ENCODE measurements around the gene DPY19L3. TPM values are rescaled to one million over a fixed set of nuclear protein-coding genes. Genes with fewer than 3 reads are reported as not detected.

The DPY19L3 gene
- total RNA-seq, 2 donors from 2014 or later = 17.3 to 21.0 TPM

DNA sequence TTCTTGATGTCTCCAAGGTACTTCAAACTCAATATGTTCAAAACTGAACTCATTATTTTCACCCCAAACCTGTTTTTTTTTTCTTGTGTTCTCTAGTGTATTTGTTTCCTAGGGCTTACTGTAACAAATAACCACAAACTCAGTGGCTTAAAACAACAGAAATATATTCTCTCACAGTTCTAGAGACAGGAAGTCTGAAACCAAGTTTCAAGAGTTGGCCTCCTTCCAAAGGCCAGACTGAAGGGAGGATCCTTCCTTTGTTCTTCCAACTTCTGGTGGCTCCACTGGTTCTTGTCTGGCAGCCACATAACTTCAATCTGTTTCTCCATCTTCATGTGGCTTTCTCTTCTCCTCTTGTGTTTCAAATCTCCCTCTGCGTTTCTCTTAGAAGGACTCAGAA lies 113.5 kb downstream of the DPY19L3 start:
- Mint-ChIP-seq H3K36me3 (ENCODE audit: insufficient read depth in 2 of 2) (no peaks in the 10 kb centered on the region), H3K27ac (no peak overlapping the region), H3K4me3 (no peak overlapping the region), H3K9me3 (peaks cover 0 to 4% of the 10 kb centered on the region in 2 donors), H3K4me1 (ENCODE audit: low read depth) (peaks cover 15% of the 10 kb centered on the region), H3K27me3 (ENCODE audit: low read depth) (no peaks in the 10 kb centered on the region)
- DNase-seq (no peak), ATAC-seq (replicated peaks in 1 of 2) (no peak)

DNA sequence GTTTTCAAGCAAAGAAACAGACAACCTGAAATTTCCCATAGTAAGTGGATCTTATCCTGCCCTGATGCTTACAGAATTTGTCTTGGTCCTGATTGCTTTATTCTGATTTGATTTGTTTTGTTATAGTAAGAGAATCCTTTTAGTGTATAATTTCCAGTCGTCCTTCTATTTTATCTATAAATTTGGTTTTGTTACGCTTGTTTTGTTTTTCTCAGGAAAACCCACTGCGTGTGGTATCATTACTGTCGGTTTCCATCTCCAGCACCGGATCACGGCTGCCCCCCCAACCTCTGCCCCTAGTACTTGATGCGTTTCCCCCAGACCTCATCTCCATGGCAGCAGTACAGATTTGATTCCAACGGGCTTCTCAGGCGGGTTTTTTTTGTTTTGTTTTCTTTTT lies 117.4 kb downstream of the DPY19L3 start:
- H3K27me3 Mint-ChIP-seq (ENCODE audit: low read depth) = no peaks in the 10 kb centered on the region
- peaks cover 0 to 3% of the 10 kb centered on the region in 2 donors for H3K9me3 Mint-ChIP-seq
- ATAC-seq (replicated peaks in 1 of 2) (no peak), DNase-seq (no peak)
- no peak overlapping the region for H3K4me3 Mint-ChIP-seq
- H3K4me1 Mint-ChIP-seq (ENCODE audit: low read depth) = peaks cover 15% of the 10 kb centered on the region
- no peaks in the 10 kb centered on the region for H3K36me3 Mint-ChIP-seq (ENCODE audit: insufficient read depth in 2 of 2)
- H3K27ac Mint-ChIP-seq = no peak overlapping the region

DNA sequence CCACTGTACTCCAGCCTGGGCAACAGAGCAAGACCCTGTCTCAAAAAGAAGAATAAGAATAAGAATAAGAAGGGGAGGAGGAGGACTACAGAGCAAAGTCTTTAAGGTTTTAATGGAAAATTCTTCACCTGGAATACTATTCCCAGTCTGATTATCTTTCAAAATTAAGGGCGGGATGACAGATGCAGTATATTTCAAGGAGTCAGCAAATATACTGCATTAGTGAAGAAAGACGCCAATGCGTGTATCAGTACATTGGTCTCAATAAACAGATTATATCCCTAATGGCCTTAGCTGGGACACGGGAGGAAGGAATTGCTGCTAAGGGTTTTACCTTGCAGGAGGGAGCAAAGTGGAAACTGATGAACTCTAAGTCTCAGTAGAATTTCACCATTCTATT lies 121.3 kb downstream of the DPY19L3 start:
- DNase-seq = no peak
- H3K36me3 Mint-ChIP-seq (ENCODE audit: insufficient read depth in 2 of 2) = peaks cover 1 to 6% of the 10 kb centered on the region in 2 donors
- no peaks in the 10 kb centered on the region for H3K4me1 Mint-ChIP-seq (ENCODE audit: low read depth)
- H3K9me3 Mint-ChIP-seq = peaks cover 1 to 7% of the 10 kb centered on the region in 2 donors
- no peak overlapping the region for H3K4me3 Mint-ChIP-seq
- no peaks in the 10 kb centered on the region for H3K27me3 Mint-ChIP-seq (ENCODE audit: low read depth)
- no peak overlapping the region for H3K27ac Mint-ChIP-seq
- ATAC-seq (replicated peaks in 1 of 2) = no peak

DNA sequence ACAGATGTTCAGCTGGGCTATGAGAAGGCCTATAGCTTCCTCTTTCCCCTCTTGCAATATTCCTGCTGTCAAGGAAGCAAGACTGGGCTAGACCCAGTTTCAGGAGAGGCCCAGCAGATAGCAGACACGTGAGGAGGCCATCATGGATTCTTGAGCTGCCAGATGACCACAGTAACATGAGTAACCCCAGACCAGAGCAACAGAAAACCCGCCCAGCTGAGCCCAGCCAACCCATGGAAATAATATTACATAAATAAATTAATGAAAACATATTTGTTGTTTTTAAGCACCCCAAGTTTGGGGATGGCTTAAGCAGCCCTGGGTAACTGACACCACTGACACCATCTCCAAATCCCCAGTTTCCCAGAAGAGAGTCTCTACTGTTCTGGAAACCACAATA lies 125.2 kb downstream of the DPY19L3 start:
- no peak for ATAC-seq (replicated peaks in 1 of 2)
- Mint-ChIP-seq H3K9me3 (peaks cover 7 to 13% of the 10 kb centered on the region in 2 donors), H3K4me1 (ENCODE audit: low read depth) (no peaks in the 10 kb centered on the region), H3K4me3 (no peak overlapping the region), H3K27me3 (ENCODE audit: low read depth) (no peaks in the 10 kb centered on the region), H3K27ac (no peak overlapping the region), H3K36me3 (ENCODE audit: insufficient read depth in 2 of 2) (peaks cover 1 to 9% of the 10 kb centered on the region in 2 donors)
- DNase-seq = no peak

DNA sequence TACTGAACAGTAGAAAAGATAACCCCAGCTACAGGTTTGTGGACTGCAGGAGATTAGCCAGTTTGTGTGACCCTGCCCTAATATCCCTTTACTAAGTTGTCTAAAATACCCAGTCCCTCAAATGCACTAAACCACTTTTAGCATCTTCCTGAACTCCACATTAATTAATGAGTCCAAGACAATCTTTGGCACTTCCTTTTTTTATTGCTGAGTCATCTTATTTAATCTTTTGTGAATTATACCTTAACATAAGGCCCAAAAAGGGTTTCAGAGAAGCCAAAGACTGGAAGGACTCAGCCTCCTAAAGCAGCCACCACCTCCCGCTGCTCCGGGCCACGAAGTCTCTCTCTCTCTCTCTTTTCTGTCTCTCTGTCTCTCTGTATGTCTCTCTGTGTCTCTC lies 126.7 kb downstream of the DPY19L3 start:
- no peak overlapping the region for H3K27ac Mint-ChIP-seq
- ATAC-seq (replicated peaks in 1 of 2) = no peak
- peaks cover 1 to 9% of the 10 kb centered on the region in 2 donors for H3K36me3 Mint-ChIP-seq (ENCODE audit: insufficient read depth in 2 of 2)
- H3K4me1 Mint-ChIP-seq (ENCODE audit: low read depth) = no peaks in the 10 kb centered on the region
- no peak for DNase-seq
- peaks cover 7 to 13% of the 10 kb centered on the region in 2 donors for H3K9me3 Mint-ChIP-seq
- no peak overlapping the region for H3K4me3 Mint-ChIP-seq
- H3K27me3 Mint-ChIP-seq (ENCODE audit: low read depth) = no peaks in the 10 kb centered on the region

Other genes with a start within 250 kb of the DPY19L3 start
- 10 to 100 TPM; 22.3 to 26.2 TPM for gene ZNF507, start 60.2 kb upstream of the DPY19L3 start, total RNA-seq
- 100 to 1,000 TPM in 1 of 2 donors, 10 to 100 TPM in 1; 96.6 to 100 TPM for gene PDCD5, start 175.4 kb downstream of the DPY19L3 start, total RNA-seq